HepG2 (cell line): ENCODE data around the gene RRP36. TPM values are rescaled to one million over a fixed set of nuclear protein-coding genes. Genes with fewer than 3 reads are reported as not detected.

ENCODE experiments used
- ATAD3A ChIP-seq: sonication (generic); formaldehyde crosslinking; IDR thresholded peaks from 2 replicates; pipeline ENCODE4 v1.4.0; 2020; ENCODE audit warnings: missing genetic modification reagents
- BORCS8-MEF2B ChIP-seq: sonication (generic); formaldehyde crosslinking; IDR thresholded peaks from 2 replicates; pipeline ENCODE4 v1.8.0; 2022; ENCODE audit warnings: mild to moderate bottlenecking, missing genetic modification reagents
- CHD2 ChIP-seq: IDR thresholded peaks from 2 replicates; pipeline ENCODE4 v1.6.1; 2011; ENCODE audit warnings: low read depth, low read length, improper control_type of control experiment
- EEA1 ChIP-seq: sonication (generic); formaldehyde crosslinking; IDR thresholded peaks from 2 replicates; pipeline ENCODE4 v1.5.1; 2020; ENCODE audit warnings: mild to moderate bottlenecking, missing genetic modification reagents, borderline replicate concordance
- FOSL2 ChIP-seq: sonication (generic); formaldehyde crosslinking; IDR thresholded peaks from 2 replicates; pipeline ENCODE4 v1.4.0; 2020; ENCODE audit warnings: missing genetic modification reagents
- FOXP1 ChIP-seq, 2 experiments: fragments of 450-650 bp in 1 of 2; IDR thresholded peaks; 2 replicates each; pipeline ENCODE4 v1.6.1; 2017 to 2018; ENCODE audit warnings: antibody characterized with exemption in 1 of 2
- KDM5A ChIP-seq: fragments of 200-600 bp; sonication (generic); IDR thresholded peaks from 2 replicates; pipeline ENCODE4 v1.7.0; 2018; ENCODE audit warnings: antibody characterized with exemption, mild to moderate bottlenecking, low read length, borderline replicate concordance
- NR2C2 ChIP-seq: sonication (generic); formaldehyde crosslinking; IDR thresholded peaks from 2 replicates; pipeline ENCODE4 v1.4.0; 2020; ENCODE audit warnings: missing genetic modification reagents, mild to moderate bottlenecking, moderate library complexity, borderline replicate concordance
- RAD21 ChIP-seq: fragments of 450-650 bp; formaldehyde crosslinking; IDR thresholded peaks from 2 replicates; pipeline ENCODE4 v1.5.0; 2020; ENCODE audit warnings: mild to moderate bottlenecking
- RBFOX2 ChIP-seq: fragments of 200-400 bp; formaldehyde crosslinking; IDR thresholded peaks from 2 replicates; pipeline ENCODE4 v1.6.1; 2017; ENCODE audit warnings: low read depth, mild to moderate bottlenecking, low read length
- RXRB ChIP-seq: IDR thresholded peaks from 2 replicates; pipeline ENCODE4 v1.6.1; 2016; ENCODE audit warnings: borderline replicate concordance, missing genetic modification reagents, missing compliant biosample characterization
- SAP130 ChIP-seq: IDR thresholded peaks from 2 replicates; pipeline ENCODE4 v1.6.1; 2016; ENCODE audit warnings: low read depth
- TCF12 ChIP-seq, 2 experiments: fragments of 450-650 bp in 1 of 2; sonication (generic) in 1 of 2; formaldehyde crosslinking in 1 of 2; IDR thresholded peaks; 2 replicates each; pipeline versions ENCODE4 v1.6.1 to v1.8.0; 2017 to 2022; ENCODE audit warnings: antibody characterized with exemption in 1 of 2, mild to moderate bottlenecking in 1 of 2, missing genetic modification reagents in 1 of 2, moderate library complexity in 1 of 2
- TCF7 ChIP-seq: sonication (generic); IDR thresholded peaks from 2 replicates; pipeline ENCODE4 v1.6.1; 2016; ENCODE audit warnings: antibody characterized with exemption, low read depth
- THAP11 ChIP-seq: IDR thresholded peaks from 2 replicates; pipeline ENCODE4 v1.6.1; 2016; ENCODE audit warnings: missing biosample characterization, missing genetic modification reagents
- TOE1 ChIP-seq: sonication (generic); formaldehyde crosslinking; IDR thresholded peaks from 2 replicates; pipeline ENCODE4 v1.4.0; 2020; ENCODE audit warnings: mild to moderate bottlenecking, missing genetic modification reagents
- ZNF121 ChIP-seq: sonication (generic); formaldehyde crosslinking; IDR thresholded peaks from 2 replicates; pipeline ENCODE4 v1.5.0; 2020; ENCODE audit warnings: mild to moderate bottlenecking, missing genetic modification reagents
- ZNF143 ChIP-seq: sonication (generic); formaldehyde crosslinking; IDR thresholded peaks from 2 replicates; pipeline ENCODE4 v1.4.0; 2020; ENCODE audit warnings: missing genetic modification reagents
- ZNF180 ChIP-seq: sonication (generic); formaldehyde crosslinking; IDR thresholded peaks from 2 replicates; pipeline ENCODE4 v1.4.0; 2020; ENCODE audit warnings: low read depth, missing genetic modification reagents, borderline replicate concordance
- ZNF317 ChIP-seq: sonication (generic); formaldehyde crosslinking; IDR thresholded peaks from 2 replicates; pipeline ENCODE4 v1.5.0; 2020; ENCODE audit warnings: mild to moderate bottlenecking, missing genetic modification reagents
- ZNF383 ChIP-seq: sonication (generic); formaldehyde crosslinking; IDR thresholded peaks from 2 replicates; pipeline ENCODE4 v1.4.0; 2020; ENCODE audit warnings: missing genetic modification reagents, mild to moderate bottlenecking, borderline replicate concordance
- ZNF556 ChIP-seq: sonication (generic); formaldehyde crosslinking; IDR thresholded peaks from 2 replicates; pipeline ENCODE4 v1.4.0; 2020; ENCODE audit warnings: mild to moderate bottlenecking, missing genetic modification reagents, borderline replicate concordance
- polyA plus RNA-seq, 8 experiments: library from polyadenylated mRNA; depleted of rRNA in 3 of 8; stranded (reverse) in 7 of 8; unstranded in 1 of 8; fragments of >200 nt; fragmentation: Illumina TruSeq in 4 of 8; extraction: Trizol in 4 of 8; gene quantifications; 2 replicates each; pipeline versions ENCODE4 v1.2.1 to v1.2.3, GENCODE V29; 2011 to 2016; ENCODE audit warnings: low read depth in 4 of 8, missing spikeins in 1 of 8, mixed read lengths in 1 of 8; ENCODE audit not compliant: insufficient read depth in 1 of 8
- total RNA-seq, 5 experiments: library from RNA; depleted of rRNA; stranded (reverse); fragments of >200 nt; fragmentation: Illumina TruSeq; extraction: Trizol; gene quantifications; 2 replicates each; pipeline ENCODE4 v1.2.3, GENCODE V29; 2016; ENCODE audit warnings: low read depth in 1 of 5
- TF ChIP-seq, protein P1 (sequence below): sonication (generic); formaldehyde crosslinking; IDR thresholded peaks from 2 replicates; pipeline ENCODE4 v1.4.0; 2020; ENCODE audit warnings: missing genetic modification reagents, borderline replicate concordance
- TF ChIP-seq, protein P2 (sequence below): sonication (generic); formaldehyde crosslinking; IDR thresholded peaks from 2 replicates; pipeline ENCODE4 v1.5.1; 2020; ENCODE audit warnings: missing genetic modification reagents, mild to moderate bottlenecking, borderline replicate concordance
- TF ChIP-seq, protein P3 (sequence below): sonication (generic); formaldehyde crosslinking; IDR thresholded peaks from 2 replicates; pipeline ENCODE4 v1.8.0; 2022; ENCODE audit warnings: mild to moderate bottlenecking, missing genetic modification reagents, borderline replicate concordance

The RRP36 gene
- total and polyA plus RNA-seq, 2 of the 13 experiments (the other 11 are each of a cell fraction or from before 2014, with no cell fraction given), result 29.5 to 144 TPM

DNA sequence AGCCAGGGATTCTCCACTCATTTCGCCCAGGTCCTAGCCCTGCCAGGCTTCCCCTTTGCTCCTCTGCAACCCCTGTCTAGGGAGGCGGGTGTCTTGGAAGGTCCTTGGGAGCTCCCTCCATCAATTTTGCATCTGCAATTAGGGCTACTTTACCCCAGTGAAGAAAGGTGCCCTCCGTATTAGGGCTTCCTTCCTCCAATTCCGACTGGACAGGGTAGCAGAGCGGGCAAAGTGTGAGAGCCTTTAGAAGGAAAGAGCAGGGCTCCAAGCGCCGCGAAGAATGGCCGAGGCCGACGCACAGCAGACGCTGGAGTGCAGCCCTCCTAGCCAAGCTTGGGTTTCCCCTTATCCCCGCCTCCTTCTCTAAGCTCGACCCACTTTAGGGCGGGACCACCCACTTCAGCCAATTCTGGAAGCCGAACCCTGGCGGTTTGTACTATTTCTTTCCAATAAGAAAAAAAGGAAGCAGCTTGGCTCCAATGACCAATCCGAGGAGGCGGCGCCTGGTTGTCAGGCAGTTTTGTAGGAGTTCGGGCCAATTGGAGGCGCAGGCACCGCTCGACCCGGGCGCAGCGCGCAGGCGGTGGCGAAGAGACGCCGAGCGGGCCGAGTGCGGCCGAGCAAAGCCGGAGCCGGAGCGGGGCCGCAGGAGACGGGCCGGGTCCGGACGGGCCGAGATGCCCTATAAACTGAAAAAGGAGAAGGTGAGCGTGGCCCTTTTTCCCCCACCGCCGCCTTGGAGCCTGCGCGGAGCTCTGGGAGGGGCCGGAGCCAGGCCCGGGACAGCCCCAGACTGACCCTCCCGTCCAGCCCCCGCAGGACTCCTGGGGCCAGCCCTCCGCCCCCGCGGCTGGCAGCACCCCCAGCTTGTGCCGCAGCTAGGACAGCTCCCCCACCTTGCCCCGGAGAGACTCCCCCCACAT is 37.2 kb upstream of the RRP36 start, which contains the start of gene PPP2R5D (continued):
- peak; percentile 24; the same call in 1 of the 2 replicates for TF ChIP-seq RXRB (CRISPR knock-in tag)
- TF ChIP-seq, protein P1, sequence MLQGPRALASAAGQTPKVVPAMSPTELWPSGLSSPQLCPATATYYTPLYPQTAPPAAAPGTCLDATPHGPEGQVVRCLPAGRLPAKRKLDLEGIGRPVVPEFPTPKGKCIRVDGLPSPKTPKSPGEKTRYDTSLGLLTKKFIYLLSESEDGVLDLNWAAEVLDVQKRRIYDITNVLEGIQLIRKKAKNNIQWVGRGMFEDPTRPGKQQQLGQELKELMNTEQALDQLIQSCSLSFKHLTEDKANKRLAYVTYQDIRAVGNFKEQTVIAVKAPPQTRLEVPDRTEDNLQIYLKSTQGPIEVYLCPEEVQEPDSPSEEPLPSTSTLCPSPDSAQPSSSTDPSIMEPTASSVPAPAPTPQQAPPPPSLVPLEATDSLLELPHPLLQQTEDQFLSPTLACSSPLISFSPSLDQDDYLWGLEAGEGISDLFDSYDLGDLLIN, result no peak
- TF ChIP-seq ZNF317, result peak; percentile 81; the same call in 1 of the 2 replicates
- TF ChIP-seq, protein P2, sequence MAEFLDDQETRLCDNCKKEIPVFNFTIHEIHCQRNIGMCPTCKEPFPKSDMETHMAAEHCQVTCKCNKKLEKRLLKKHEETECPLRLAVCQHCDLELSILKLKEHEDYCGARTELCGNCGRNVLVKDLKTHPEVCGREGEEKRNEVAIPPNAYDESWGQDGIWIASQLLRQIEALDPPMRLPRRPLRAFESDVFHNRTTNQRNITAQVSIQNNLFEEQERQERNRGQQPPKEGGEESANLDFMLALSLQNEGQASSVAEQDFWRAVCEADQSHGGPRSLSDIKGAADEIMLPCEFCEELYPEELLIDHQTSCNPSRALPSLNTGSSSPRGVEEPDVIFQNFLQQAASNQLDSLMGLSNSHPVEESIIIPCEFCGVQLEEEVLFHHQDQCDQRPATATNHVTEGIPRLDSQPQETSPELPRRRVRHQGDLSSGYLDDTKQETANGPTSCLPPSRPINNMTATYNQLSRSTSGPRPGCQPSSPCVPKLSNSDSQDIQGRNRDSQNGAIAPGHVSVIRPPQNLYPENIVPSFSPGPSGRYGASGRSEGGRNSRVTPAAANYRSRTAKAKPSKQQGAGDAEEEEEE (CRISPR knock-in tag), result 0 out of 2 replicates have a peak, but pooled peaks have one; percentile 11
- 0 out of 2 replicates have a peak, but pooled peaks have one; percentile 57 for TF ChIP-seq ZNF121 (CRISPR knock-in tag)
- peak; percentile 91 for TF ChIP-seq BORCS8-MEF2B (CRISPR knock-in tag)
- TF ChIP-seq THAP11 (CRISPR knock-in tag), result peak; percentile 61; the same call in 1 of the 2 replicates
- peak; percentile 56; the same call in 1 of the 2 replicates for TF ChIP-seq KDM5A
- peak; percentile 29; the same call in 1 of the 2 replicates for TF ChIP-seq RAD21 (CRISPR knock-in tag)
- TF ChIP-seq TOE1 (CRISPR knock-in tag), result no peak
- TF ChIP-seq NR2C2 (CRISPR knock-in tag), result no peak
- TF ChIP-seq ZNF143 (CRISPR knock-in tag), result 0 out of 2 replicates have a peak, but pooled peaks have one; percentile 33
- TF ChIP-seq FOXP1 (IDR thresholded peaks at IDR 0.05), result no peak
- TF ChIP-seq FOXP1 (CRISPR knock-in tag; IDR thresholded peaks at IDR 0.05), result no peak
- no peak for TF ChIP-seq ZNF556 (CRISPR knock-in tag)
- TF ChIP-seq TCF7, result no peak
- no peak for TF ChIP-seq TCF12 (IDR thresholded peaks at IDR 0.05)
- 0 out of 2 replicates have a peak, but pooled peaks have one; percentile 64 for TF ChIP-seq TCF12 (CRISPR knock-in tag; IDR thresholded peaks at IDR 0.05)
- no peak for TF ChIP-seq CHD2
- TF ChIP-seq SAP130, result peak; percentile 84
- TF ChIP-seq ZNF180, result peak; percentile 55; the same call in 1 of the 2 replicates
- TF ChIP-seq ATAD3A (CRISPR knock-in tag), result no peak
- TF ChIP-seq ZNF383 (CRISPR knock-in tag), result peak; percentile 13; the same call in 1 of the 2 replicates
- TF ChIP-seq, protein P3, sequence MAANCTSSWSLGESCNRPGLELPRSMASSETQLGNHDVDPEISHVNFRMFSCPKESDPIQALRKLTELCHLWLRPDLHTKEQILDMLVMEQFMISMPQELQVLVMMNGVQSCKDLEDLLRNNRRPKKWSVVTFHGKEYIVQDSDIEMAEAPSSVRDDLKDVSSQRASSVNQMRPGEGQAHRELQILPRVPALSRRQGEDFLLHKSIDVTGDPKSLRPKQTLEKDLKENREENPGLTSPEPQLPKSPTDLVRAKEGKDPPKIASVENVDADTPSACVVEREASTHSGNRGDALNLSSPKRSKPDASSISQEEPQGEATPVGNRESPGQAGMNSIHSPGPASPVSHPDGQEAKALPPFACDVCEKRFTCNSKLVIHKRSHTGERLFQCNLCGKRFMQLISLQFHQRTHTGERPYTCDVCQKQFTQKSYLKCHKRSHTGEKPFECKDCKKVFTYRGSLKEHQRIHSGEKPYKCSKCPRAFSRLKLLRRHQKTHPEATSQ (CRISPR knock-in tag), result 0 out of 2 replicates have a peak, but pooled peaks have one; percentile 60
- TF ChIP-seq RBFOX2, result peak; percentile 90
- no peak for TF ChIP-seq EEA1 (CRISPR knock-in tag)
- TF ChIP-seq FOSL2 (CRISPR knock-in tag), result peak; percentile 16; the same call in 1 of the 2 replicates
